Measurements from ENCODE around the gene ACTN2. TPM values are rescaled to one million over a fixed set of nuclear protein-coding genes. Genes with fewer than 3 reads are reported as not detected.
"Not testable (repeated sequence)": the region's sequence is repeated elsewhere in the genome, so short reads cannot be mapped to it uniquely, and the experiment has no call there.

The ACTN2 gene
- not detected for total RNA-seq

- peak within 1 kb of the TSS; percentile 30 for H3K4me3 Mint-ChIP-seq
- no peaks in the 10 kb centered on the region for H3K9me3 Mint-ChIP-seq (ENCODE audit: insufficient read depth)
- H3K27ac Mint-ChIP-seq, result no peak within 1 kb of the TSS
- peaks cover 12% of the 10 kb centered on the region for H3K4me1 Mint-ChIP-seq (ENCODE audit: low read depth)
- no peaks in the 10 kb centered on the region for H3K36me3 Mint-ChIP-seq (ENCODE audit: low read depth)
- H3K27me3 Mint-ChIP-seq (ENCODE audit: low read depth), result peaks cover 48% of the 10 kb centered on the region
- DNase-seq, result peak; percentile 45
- CTCF ChIA-PET, result no interaction called here
- POLR2A ChIA-PET, result no interaction called here
- ATAC-seq, result peak; percentile 89
These were observed at the start of gene ACTN2 for GRCh38 chr1:236685917-236686814. Gene ACTN2, plus strand, starts transcription at chr1:236686499. Its CDS starts 175 bp downstream, at chr1:236686674.

DNA sequence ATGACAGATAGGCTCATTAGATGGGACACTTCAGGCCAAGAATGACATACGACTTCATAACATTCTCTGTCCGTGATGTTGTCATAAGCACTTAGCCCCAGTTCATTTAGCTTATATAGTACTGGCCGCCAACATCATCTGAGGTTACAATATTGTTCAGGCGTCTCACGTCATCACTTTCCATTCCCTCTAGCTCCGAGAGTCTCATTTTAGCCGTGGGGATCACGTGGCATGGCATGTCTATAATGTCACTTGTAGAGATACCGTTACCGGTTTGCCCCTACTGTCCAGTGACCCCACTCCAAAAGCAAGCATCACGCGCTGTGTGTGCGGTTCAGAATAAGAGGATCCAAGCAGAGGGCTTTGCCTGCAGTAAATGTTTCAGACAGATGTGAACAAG is 47.4 kb upstream of the ACTN2 start:
- H3K9me3 Mint-ChIP-seq (ENCODE audit: insufficient read depth), result no peaks in the 10 kb centered on the region
- ATAC-seq, result no peak

GRCh38 chr1:236639686-236640085 is 46.6 kb upstream of the ACTN2 start:
- H3K4me1 Mint-ChIP-seq (ENCODE audit: low read depth), result no peaks in the 10 kb centered on the region
- ChIA-PET CTCF (no interaction called here), POLR2A (no interaction called here)
- H3K27ac Mint-ChIP-seq, result no peak overlapping the region
- no peaks in the 10 kb centered on the region for H3K36me3 Mint-ChIP-seq (ENCODE audit: low read depth)
- no peak for ATAC-seq
- H3K9me3 Mint-ChIP-seq (ENCODE audit: insufficient read depth), result no peaks in the 10 kb centered on the region
- H3K27me3 Mint-ChIP-seq (ENCODE audit: low read depth), result no peaks in the 10 kb centered on the region
- no peak overlapping the region for H3K4me3 Mint-ChIP-seq
- no peak for DNase-seq

More for the DNA sequence above, 47.4 kb upstream of the ACTN2 start:
- ChIA-PET POLR2A (no interaction called here), CTCF (no interaction called here)
- Mint-ChIP-seq H3K27me3 (ENCODE audit: low read depth) (no peaks in the 10 kb centered on the region), H3K4me1 (ENCODE audit: low read depth) (no peaks in the 10 kb centered on the region), H3K4me3 (no peak overlapping the region), H3K27ac (no peak overlapping the region), H3K36me3 (ENCODE audit: low read depth) (no peaks in the 10 kb centered on the region)
- no peak for DNase-seq

DNA sequence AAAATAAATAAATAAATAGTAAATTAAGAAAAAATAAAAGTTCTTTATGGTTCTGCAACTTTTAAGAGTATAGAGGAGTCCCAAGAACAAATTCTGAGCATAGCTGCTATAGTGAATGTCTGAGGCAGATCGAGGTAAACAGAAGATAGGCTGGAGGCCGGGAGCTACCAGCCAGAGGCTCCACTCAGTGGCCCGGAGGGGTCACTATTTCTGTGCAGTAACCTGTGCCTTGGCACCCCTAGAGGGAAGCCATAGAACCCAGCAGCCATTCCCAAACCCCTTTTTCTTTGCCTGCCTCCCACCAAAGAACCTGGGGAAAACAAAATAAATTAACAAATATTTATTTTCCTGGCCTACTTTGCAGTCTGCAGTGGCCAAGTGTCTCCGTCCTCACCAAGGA is 43.5 kb upstream of the ACTN2 start:
- ChIA-PET CTCF (no interaction called here), POLR2A (no interaction called here)
- no peaks in the 10 kb centered on the region for H3K27me3 Mint-ChIP-seq (ENCODE audit: low read depth)
- H3K4me1 Mint-ChIP-seq (ENCODE audit: low read depth), result no peaks in the 10 kb centered on the region
- DNase-seq (no peak), ATAC-seq (no peak)
- H3K36me3 Mint-ChIP-seq (ENCODE audit: low read depth), result no peaks in the 10 kb centered on the region
- no peak overlapping the region for H3K27ac Mint-ChIP-seq
- H3K4me3 Mint-ChIP-seq, result no peak overlapping the region
- no peaks in the 10 kb centered on the region for H3K9me3 Mint-ChIP-seq (ENCODE audit: insufficient read depth)

DNA sequence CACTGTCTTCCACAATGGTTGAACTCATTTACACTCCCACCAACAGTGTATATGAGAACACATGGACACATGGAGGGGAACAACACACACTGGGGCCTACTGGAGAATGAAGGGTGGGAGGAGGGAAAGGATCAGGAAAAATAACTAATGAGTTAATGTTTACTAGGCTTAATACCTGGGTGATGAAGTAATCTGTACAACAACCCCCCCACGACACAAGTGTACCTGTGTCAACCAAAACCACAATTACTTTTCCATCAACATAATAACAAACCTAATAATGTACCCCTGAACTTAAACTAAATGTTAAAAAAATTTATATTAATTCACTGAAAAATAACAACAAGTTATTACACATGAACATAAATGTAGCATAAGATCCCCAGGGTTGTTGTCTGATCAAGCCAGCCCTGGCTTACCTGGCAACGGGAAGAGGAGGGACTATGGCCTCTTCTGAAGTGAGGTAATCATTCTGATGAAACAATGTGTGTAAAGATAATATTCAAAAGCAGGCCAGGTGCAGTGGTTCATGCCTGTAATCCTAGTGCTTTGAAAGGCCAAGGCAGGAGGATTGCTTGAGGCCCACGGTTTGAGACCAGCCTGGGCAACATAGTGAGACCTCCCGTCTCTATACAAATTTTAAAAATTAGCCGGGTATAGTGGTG is 41.2 kb upstream of the ACTN2 start:
- no peak overlapping the region for H3K4me3 Mint-ChIP-seq
- H3K36me3 Mint-ChIP-seq (ENCODE audit: low read depth), result no peaks in the 10 kb centered on the region
- CTCF ChIA-PET, result no interaction called here
- no peak for ATAC-seq
- POLR2A ChIA-PET, result no interaction called here
- no peaks in the 10 kb centered on the region for H3K4me1 Mint-ChIP-seq (ENCODE audit: low read depth)
- H3K27me3 Mint-ChIP-seq (ENCODE audit: low read depth), result no peaks in the 10 kb centered on the region
- H3K9me3 Mint-ChIP-seq (ENCODE audit: insufficient read depth), result no peaks in the 10 kb centered on the region
- no peak overlapping the region for H3K27ac Mint-ChIP-seq
- DNase-seq, result no peak

- H3K4me1 Mint-ChIP-seq (ENCODE audit: low read depth), result no peaks in the 10 kb centered on the region
- no peak overlapping the region for H3K4me3 Mint-ChIP-seq
- CTCF ChIA-PET, result no interaction called here
- POLR2A ChIA-PET, result no interaction called here
- H3K36me3 Mint-ChIP-seq (ENCODE audit: low read depth), result no peaks in the 10 kb centered on the region
- DNase-seq, result no peak
- H3K9me3 Mint-ChIP-seq (ENCODE audit: insufficient read depth), result no peaks in the 10 kb centered on the region
- no peak for ATAC-seq
- no peak overlapping the region for H3K27ac Mint-ChIP-seq
- peaks cover 4% of the 10 kb centered on the region for H3K27me3 Mint-ChIP-seq (ENCODE audit: low read depth)
These were observed 31.8 kb upstream of the ACTN2 start for GRCh38 chr1:236654511-236654910.

DNA sequence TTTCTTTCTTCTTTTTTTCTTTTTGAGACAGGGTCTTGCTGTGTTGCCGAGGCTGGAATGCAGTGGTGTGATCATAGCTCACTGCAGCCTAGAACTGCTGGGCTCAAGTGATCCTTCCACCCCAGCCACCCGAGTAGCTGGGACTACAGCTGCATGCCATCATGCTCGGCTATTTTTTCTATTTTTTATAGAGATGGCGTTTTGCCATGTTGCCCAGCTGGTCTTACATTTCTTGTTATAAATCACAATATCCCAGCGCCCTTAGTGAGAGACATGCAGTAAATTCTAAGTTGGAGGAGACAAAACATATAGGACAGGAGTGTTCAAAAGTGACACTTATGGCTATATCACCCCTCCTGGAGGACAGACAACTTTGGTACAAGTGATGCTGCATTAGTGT is 31.3 kb upstream of the ACTN2 start:
- no peak overlapping the region for H3K4me3 Mint-ChIP-seq
- no peaks in the 10 kb centered on the region for H3K36me3 Mint-ChIP-seq (ENCODE audit: low read depth)

DNA sequence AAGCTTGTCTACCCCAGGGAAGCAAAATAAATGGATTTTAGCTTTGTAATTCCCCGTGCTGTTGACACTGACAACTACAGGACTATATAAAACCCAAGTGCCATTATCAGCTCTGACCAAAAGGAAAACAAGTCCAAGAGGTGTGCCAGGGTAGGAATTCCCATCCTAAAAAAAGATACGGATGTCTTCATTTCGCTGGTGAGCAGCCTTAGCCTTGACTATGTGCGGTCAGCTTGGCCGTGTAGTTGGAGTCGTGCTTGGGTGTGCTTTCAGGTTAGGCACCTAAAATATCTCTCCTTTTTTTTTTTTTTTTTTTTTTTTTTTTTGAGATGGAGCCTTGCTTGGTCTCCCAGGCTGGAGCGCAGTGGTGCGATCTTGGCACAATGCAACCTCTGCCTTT is 28.9 kb upstream of the ACTN2 start:
- H3K9me3 Mint-ChIP-seq (ENCODE audit: insufficient read depth), result no peaks in the 10 kb centered on the region
- ChIA-PET POLR2A (no interaction called here), CTCF (no interaction called here)
- H3K27me3 Mint-ChIP-seq (ENCODE audit: low read depth), result peaks cover 2% of the 10 kb centered on the region
- no peaks in the 10 kb centered on the region for H3K4me1 Mint-ChIP-seq (ENCODE audit: low read depth)
- ATAC-seq (no peak), DNase-seq (no peak)
- no peak overlapping the region for H3K4me3 Mint-ChIP-seq
- no peak overlapping the region for H3K27ac Mint-ChIP-seq
- H3K36me3 Mint-ChIP-seq (ENCODE audit: low read depth), result no peaks in the 10 kb centered on the region

More for the DNA sequence above, 31.3 kb upstream of the ACTN2 start:
- Mint-ChIP-seq H3K27ac (no peak overlapping the region), H3K4me1 (ENCODE audit: low read depth) (no peaks in the 10 kb centered on the region), H3K9me3 (ENCODE audit: insufficient read depth) (no peaks in the 10 kb centered on the region), H3K27me3 (ENCODE audit: low read depth) (peaks cover 4% of the 10 kb centered on the region)
- ChIA-PET POLR2A (no interaction called here), CTCF (no interaction called here)
- ATAC-seq (no peak), DNase-seq (no peak)

- ATAC-seq (no peak), DNase-seq (no peak)
- no peaks in the 10 kb centered on the region for H3K9me3 Mint-ChIP-seq (ENCODE audit: insufficient read depth)
- ChIA-PET POLR2A (no interaction called here), CTCF (no interaction called here)
- H3K36me3 Mint-ChIP-seq (ENCODE audit: low read depth), result no peaks in the 10 kb centered on the region
- H3K4me1 Mint-ChIP-seq (ENCODE audit: low read depth), result peaks cover 8% of the 10 kb centered on the region
- no peak overlapping the region for H3K27ac Mint-ChIP-seq
- no peak overlapping the region for H3K4me3 Mint-ChIP-seq
- peaks cover 2% of the 10 kb centered on the region for H3K27me3 Mint-ChIP-seq (ENCODE audit: low read depth)
These were observed 26.3 kb upstream of the ACTN2 start for GRCh38 chr1:236659792-236660587.

DNA sequence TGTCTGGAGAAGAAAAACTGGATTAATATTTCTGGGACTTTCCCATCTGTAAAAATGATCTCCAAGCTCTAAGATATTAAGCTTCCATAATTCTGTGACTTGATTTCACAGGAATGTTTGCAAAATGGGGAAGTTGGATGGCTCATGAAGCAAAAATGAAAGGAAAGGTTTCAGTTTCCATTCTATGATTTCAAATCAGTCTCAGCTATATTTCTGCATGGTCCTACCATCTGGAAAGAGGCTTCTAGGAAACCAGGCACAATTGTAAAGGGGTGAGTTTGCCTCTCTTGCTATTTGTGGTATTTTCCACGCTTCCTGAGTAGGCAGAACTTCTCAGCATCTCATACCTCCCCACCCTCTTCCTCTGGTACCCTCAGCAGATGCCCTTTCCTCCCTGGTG is 22.4 kb upstream of the ACTN2 start:
- Mint-ChIP-seq H3K27ac (no peak overlapping the region), H3K4me3 (no peak overlapping the region), H3K36me3 (ENCODE audit: low read depth) (no peaks in the 10 kb centered on the region), H3K9me3 (ENCODE audit: insufficient read depth) (no peaks in the 10 kb centered on the region), H3K27me3 (ENCODE audit: low read depth) (peaks cover 3% of the 10 kb centered on the region), H3K4me1 (ENCODE audit: low read depth) (peaks cover 8% of the 10 kb centered on the region)
- POLR2A ChIA-PET, result no interaction called here
- no peak for DNase-seq
- CTCF ChIA-PET, result no interaction called here
- ATAC-seq, result no peak

GRCh38 chr1:236668909-236669308 is 17.4 kb upstream of the ACTN2 start:
- H3K4me3 Mint-ChIP-seq; ATAC-seq; H3K9me3 Mint-ChIP-seq (ENCODE audit: insufficient read depth); H3K27ac Mint-ChIP-seq; CTCF ChIA-PET; H3K4me1 Mint-ChIP-seq (ENCODE audit: low read depth); DNase-seq; POLR2A ChIA-PET; H3K36me3 Mint-ChIP-seq (ENCODE audit: low read depth): not testable (repeated sequence)
- H3K27me3 Mint-ChIP-seq (ENCODE audit: low read depth), result peaks cover 14% of the 10 kb centered on the region

DNA sequence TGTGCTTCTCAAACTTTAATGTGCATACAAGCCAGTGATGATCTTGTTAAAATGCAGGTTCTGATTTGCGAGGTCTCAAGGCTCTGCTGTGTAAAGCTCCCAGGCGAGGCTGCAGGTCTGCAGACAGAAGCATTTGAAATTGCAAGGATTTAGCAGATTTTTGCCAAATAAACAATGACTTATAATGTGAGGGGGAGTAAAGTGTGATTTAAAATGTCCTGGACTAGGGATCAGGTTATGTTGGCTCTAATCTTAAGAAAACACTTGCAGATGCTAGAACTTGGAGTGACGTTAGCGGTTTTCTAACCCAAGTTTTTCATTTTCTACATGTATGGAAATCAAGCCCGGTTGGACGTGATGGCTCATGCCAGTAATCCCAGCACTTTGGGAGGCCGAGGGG is 16.2 kb upstream of the ACTN2 start:
- Mint-ChIP-seq H3K27me3 (ENCODE audit: low read depth) (peaks cover 19% of the 10 kb centered on the region), H3K4me3 (no peak overlapping the region), H3K36me3 (ENCODE audit: low read depth) (no peaks in the 10 kb centered on the region), H3K4me1 (ENCODE audit: low read depth) (no peaks in the 10 kb centered on the region), H3K27ac (no peak overlapping the region), H3K9me3 (ENCODE audit: insufficient read depth) (no peaks in the 10 kb centered on the region)
- DNase-seq, result no peak
- POLR2A ChIA-PET, result no interaction called here
- CTCF ChIA-PET, result no interaction called here
- ATAC-seq, result no peak
